Measurements from ENCODE around the gene VWA7. TPM values are rescaled to one million over a fixed set of nuclear protein-coding genes. Genes with fewer than 3 reads are reported as not detected.
A peak's percentile ranks its signal among the peaks of the same experiment; 100 is the strongest.

VWA7 gene
- total and polyA plus RNA-seq, 2 donors from 2014 or later: 10.2 to 32.5 TPM

DNA sequence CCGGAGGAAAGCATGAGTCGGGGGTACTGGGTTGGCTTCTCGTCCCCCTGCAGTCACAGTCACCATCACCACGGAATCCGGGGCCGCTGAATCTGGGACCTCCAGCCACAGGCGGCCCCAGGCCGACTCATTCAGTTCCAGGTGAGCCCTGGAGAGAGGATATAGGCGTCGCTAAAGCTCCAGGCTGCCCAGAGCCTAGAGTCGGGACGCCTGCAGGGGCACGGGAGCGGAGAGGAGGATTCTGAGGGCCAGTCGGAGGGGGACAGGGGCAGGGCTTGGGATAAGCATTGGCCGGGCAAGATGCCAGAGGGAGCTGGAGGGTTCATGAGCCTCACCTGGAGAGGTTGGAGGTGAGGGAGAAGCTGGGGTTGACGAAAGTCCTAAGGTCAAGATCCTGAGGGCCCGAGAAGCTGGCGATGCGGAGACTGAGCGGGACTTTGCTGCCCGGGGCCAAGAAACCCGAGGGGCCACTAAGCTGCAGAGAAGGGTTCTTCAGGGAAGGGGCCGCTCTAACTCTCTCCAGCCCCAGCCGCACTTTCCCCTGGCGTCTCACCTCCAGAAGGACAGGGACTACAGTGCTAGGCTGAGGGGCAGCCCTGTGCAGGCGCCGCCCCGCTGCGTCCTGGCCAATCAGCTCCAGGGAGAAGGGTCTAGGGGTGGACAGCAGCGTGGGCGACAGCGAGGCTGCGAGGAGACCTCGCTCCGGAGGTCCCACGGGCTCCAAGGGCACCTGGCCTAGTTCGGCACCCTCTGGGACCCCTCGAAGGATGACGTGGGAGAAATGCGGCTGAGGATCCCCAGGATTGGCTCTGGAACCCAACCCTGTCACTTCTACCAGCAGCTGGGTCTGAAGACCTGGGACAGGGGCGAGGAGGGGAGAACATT, 11.0 kb downstream of the VWA7 start:
- peak overlapping the region in 1 of 3 donors; percentile 15 for H3K9ac ChIP-seq (ENCODE audit: low read length in 3 of 3)
- peak overlapping the region in 1 of 3 donors; percentile 41 for H3K4me3 ChIP-seq (ENCODE audit: low read length in 3 of 3)
- TF ChIP-seq, protein P1, sequence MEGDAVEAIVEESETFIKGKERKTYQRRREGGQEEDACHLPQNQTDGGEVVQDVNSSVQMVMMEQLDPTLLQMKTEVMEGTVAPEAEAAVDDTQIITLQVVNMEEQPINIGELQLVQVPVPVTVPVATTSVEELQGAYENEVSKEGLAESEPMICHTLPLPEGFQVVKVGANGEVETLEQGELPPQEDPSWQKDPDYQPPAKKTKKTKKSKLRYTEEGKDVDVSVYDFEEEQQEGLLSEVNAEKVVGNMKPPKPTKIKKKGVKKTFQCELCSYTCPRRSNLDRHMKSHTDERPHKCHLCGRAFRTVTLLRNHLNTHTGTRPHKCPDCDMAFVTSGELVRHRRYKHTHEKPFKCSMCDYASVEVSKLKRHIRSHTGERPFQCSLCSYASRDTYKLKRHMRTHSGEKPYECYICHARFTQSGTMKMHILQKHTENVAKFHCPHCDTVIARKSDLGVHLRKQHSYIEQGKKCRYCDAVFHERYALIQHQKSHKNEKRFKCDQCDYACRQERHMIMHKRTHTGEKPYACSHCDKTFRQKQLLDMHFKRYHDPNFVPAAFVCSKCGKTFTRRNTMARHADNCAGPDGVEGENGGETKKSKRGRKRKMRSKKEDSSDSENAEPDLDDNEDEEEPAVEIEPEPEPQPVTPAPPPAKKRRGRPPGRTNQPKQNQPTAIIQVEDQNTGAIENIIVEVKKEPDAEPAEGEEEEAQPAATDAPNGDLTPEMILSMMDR (IDR thresholded peaks at IDR 0.05; ENCODE audit: borderline replicate concordance, extremely low read depth, insufficient read depth): no peak
- H3K27me3 ChIP-seq (ENCODE audit: control insufficient read depth, insufficient read depth, low read length): no peaks in the 10 kb centered on the region
- FAIRE-seq (no peak), DNase-seq (peak; percentile 54 to 73 (median 70))
- H3K4me1 ChIP-seq (ENCODE audit: control insufficient read depth in 2 of 3, insufficient read depth in 2 of 3, low read depth in 1 of 3, low read length in 3 of 3): peaks cover 0 to 7% (median 0%) of the 10 kb centered on the region in 3 donors
- H3K27ac ChIP-seq (ENCODE audit: low read depth in 2 of 2, low read length in 2 of 2): no peak overlapping the region
- intact Hi-C loops (cut with DNase I): no loop called here
- H3K36me3 ChIP-seq (ENCODE audit: control insufficient read depth in 2 of 3, insufficient read depth in 3 of 3, low read length in 3 of 3): no peaks in the 10 kb centered on the region
- H3K9me3 ChIP-seq (ENCODE audit: control insufficient read depth in 2 of 3, insufficient read depth in 1 of 3, low read length in 3 of 3): no peaks in the 10 kb centered on the region

DNA sequence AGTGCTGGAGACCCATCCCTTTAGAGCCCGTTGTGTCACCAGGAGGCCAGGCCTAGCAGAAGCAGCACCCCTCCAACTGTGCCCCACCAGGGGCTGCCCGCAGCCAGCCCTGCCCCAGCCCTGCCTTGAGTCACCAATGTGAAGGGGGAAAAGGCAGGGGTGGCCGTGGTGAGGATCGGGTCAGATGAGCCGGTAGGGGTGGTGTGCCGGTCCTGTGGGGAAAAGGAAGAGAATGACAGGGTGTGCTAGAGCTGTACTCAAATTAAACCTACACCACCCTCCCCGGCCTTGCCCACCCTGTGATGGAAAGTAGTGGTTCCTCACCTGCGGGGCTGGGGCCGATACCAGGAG, 11.6 kb downstream of the VWA7 start:
- DNase-seq (no peak), FAIRE-seq (no peak)
- TF ChIP-seq, protein P1 (IDR thresholded peaks at IDR 0.05; ENCODE audit: borderline replicate concordance, extremely low read depth, insufficient read depth): no peak
- intact Hi-C loops (cut with DNase I): no loop called here
- Histone ChIP-seq H3K27ac (ENCODE audit: low read depth in 2 of 2, low read length in 2 of 2) (no peak overlapping the region), H3K9me3 (ENCODE audit: control insufficient read depth in 2 of 3, insufficient read depth in 1 of 3, low read length in 3 of 3) (no peaks in the 10 kb centered on the region), H3K4me1 (ENCODE audit: control insufficient read depth in 2 of 3, insufficient read depth in 2 of 3, low read depth in 1 of 3, low read length in 3 of 3) (peaks cover 0 to 7% (median 0%) of the 10 kb centered on the region in 3 donors), H3K4me3 (ENCODE audit: low read length in 3 of 3) (peak overlapping the region in 1 of 3 donors; percentile 41), H3K36me3 (ENCODE audit: control insufficient read depth in 2 of 3, insufficient read depth in 3 of 3, low read length in 3 of 3) (no peaks in the 10 kb centered on the region), H3K27me3 (ENCODE audit: control insufficient read depth, insufficient read depth, low read length) (no peaks in the 10 kb centered on the region), H3K9ac (ENCODE audit: low read length in 3 of 3) (no peak overlapping the region)

DNA sequence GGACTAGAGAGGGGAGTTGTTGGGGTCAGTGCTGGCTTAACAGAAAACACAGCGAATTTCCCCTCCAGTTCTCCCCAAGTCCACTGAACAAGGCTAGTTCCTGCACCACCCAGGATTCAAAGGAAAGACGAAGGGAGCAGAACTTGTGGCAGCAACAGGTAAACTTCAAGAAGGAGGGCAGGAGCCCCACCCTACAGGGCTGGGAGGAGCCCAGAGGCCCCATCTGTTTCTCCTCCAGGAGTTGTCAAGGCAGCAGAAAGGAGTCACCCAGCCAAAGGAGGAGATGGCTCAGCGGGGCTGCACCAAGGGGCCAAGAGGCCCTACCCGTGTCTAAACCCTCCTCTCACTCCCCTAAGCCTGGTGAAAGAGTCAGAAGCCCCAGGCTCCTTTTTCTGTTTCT, 12.9 kb downstream of the VWA7 start:
- no peaks in the 10 kb centered on the region for H3K27me3 ChIP-seq (ENCODE audit: control insufficient read depth, insufficient read depth, low read length)
- no peaks in the 10 kb centered on the region for H3K36me3 ChIP-seq (ENCODE audit: control insufficient read depth in 2 of 3, insufficient read depth in 3 of 3, low read length in 3 of 3)
- H3K9ac ChIP-seq (ENCODE audit: low read length in 3 of 3): no peak overlapping the region
- no peak overlapping the region for H3K4me3 ChIP-seq (ENCODE audit: low read length in 3 of 3)
- peaks cover 0 to 7% (median 0%) of the 10 kb centered on the region in 3 donors for H3K4me1 ChIP-seq (ENCODE audit: control insufficient read depth in 2 of 3, insufficient read depth in 2 of 3, low read depth in 1 of 3, low read length in 3 of 3)
- DNase-seq (peak in 1 of 5 donors; percentile 34), FAIRE-seq (no peak)
- H3K27ac ChIP-seq (ENCODE audit: low read depth in 2 of 2, low read length in 2 of 2): no peak overlapping the region
- intact Hi-C loops (cut with DNase I): no loop called here
- TF ChIP-seq, protein P1 (IDR thresholded peaks at IDR 0.05; ENCODE audit: borderline replicate concordance, extremely low read depth, insufficient read depth): no peak
- H3K9me3 ChIP-seq (ENCODE audit: control insufficient read depth in 2 of 3, insufficient read depth in 1 of 3, low read length in 3 of 3): no peaks in the 10 kb centered on the region
